ENCODE data around the gene LLCFC1. TPM values are rescaled to one million over a fixed set of nuclear protein-coding genes. Genes with fewer than 3 reads are reported as not detected.

Gene LLCFC1
- total RNA-seq, 2 experiments from 2014 or later: not detected

GRCh38 chr7:142906643-142907042, 32.6 kb upstream of the LLCFC1 start:
- Histone ChIP-seq H3K36me3 (ENCODE audit: insufficient read depth, low read length) (no peaks in the 10 kb centered on the region), H3K27ac (ENCODE audit: low read depth, low read length, poor library complexity, severe bottlenecking) (no peak overlapping the region), H3K79me2 (ENCODE audit: insufficient read depth, low read depth, low read length) (no peaks in the 10 kb centered on the region), H4K20me1 (ENCODE audit: insufficient read depth, low read length) (no peaks in the 10 kb centered on the region), H2AFZ (ENCODE audit: low read length) (no peak overlapping the region), H3K4me1 (ENCODE audit: insufficient read depth, low read length, poor library complexity, severe bottlenecking) (no peaks in the 10 kb centered on the region), H3K4me3 (ENCODE audit: low read depth, low read length, poor library complexity, severe bottlenecking) (no peak overlapping the region), H3K4me2 (ENCODE audit: low read length) (no peak overlapping the region), H3K9me2 (ENCODE audit: insufficient read depth, low read length) (no peaks in the 10 kb centered on the region), H3K9me3 (ENCODE audit: low read length) (peaks cover 12% of the 10 kb centered on the region; the same call in 1 of the 2 replicates)
- TF ChIP-seq, protein P1, sequence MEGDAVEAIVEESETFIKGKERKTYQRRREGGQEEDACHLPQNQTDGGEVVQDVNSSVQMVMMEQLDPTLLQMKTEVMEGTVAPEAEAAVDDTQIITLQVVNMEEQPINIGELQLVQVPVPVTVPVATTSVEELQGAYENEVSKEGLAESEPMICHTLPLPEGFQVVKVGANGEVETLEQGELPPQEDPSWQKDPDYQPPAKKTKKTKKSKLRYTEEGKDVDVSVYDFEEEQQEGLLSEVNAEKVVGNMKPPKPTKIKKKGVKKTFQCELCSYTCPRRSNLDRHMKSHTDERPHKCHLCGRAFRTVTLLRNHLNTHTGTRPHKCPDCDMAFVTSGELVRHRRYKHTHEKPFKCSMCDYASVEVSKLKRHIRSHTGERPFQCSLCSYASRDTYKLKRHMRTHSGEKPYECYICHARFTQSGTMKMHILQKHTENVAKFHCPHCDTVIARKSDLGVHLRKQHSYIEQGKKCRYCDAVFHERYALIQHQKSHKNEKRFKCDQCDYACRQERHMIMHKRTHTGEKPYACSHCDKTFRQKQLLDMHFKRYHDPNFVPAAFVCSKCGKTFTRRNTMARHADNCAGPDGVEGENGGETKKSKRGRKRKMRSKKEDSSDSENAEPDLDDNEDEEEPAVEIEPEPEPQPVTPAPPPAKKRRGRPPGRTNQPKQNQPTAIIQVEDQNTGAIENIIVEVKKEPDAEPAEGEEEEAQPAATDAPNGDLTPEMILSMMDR (conservative IDR thresholded peaks at IDR 0.05; ENCODE audit: low read length): no peak
- no peak for TF ChIP-seq EZH2phosphoT487 (IDR thresholded peaks at IDR 0.05; ENCODE audit: borderline replicate concordance, low read depth, low read length)
- no peak for DNase-seq (ENCODE audit: low spot score)
- CTCF ChIA-PET (ENCODE audit: unreplicated experiment): no interaction called here
- BruUV-seq (replicated peaks): no TSS peak
- POLR2A ChIA-PET: no interaction called here
- intact Hi-C loops (cut with micrococcal nuclease; ENCODE audit: unreplicated experiment): no loop called here

- H3K4me2 ChIP-seq (ENCODE audit: low read length): no peak overlapping the region
These were observed 31.0 kb upstream of the LLCFC1 start for GRCh38 chr7:142908290-142908689.

More at GRCh38 chr7:142908290-142908689, 31.0 kb upstream of the LLCFC1 start:
- BruUV-seq (replicated peaks): no TSS peak
- POLR2A ChIA-PET: no interaction called here
- DNase-seq (ENCODE audit: low spot score): no peak
- Histone ChIP-seq H3K79me2 (ENCODE audit: insufficient read depth, low read depth, low read length) (no peaks in the 10 kb centered on the region), H3K4me1 (ENCODE audit: insufficient read depth, low read length, poor library complexity, severe bottlenecking) (no peaks in the 10 kb centered on the region), H3K9me2 (ENCODE audit: insufficient read depth, low read length) (no peaks in the 10 kb centered on the region), H3K9me3 (ENCODE audit: low read length) (peaks cover 12% of the 10 kb centered on the region; the same call in 1 of the 2 replicates), H3K4me3 (ENCODE audit: low read depth, low read length, poor library complexity, severe bottlenecking) (no peak overlapping the region), H3K36me3 (ENCODE audit: insufficient read depth, low read length) (no peaks in the 10 kb centered on the region), H4K20me1 (ENCODE audit: insufficient read depth, low read length) (no peaks in the 10 kb centered on the region), H2AFZ (ENCODE audit: low read length) (no peak overlapping the region), H3K27ac (ENCODE audit: low read depth, low read length, poor library complexity, severe bottlenecking) (no peak overlapping the region)
- intact Hi-C loops (cut with micrococcal nuclease; ENCODE audit: unreplicated experiment): no loop called here
- CTCF ChIA-PET (ENCODE audit: unreplicated experiment): no interaction called here
- TF ChIP-seq, protein P1 (conservative IDR thresholded peaks at IDR 0.05; ENCODE audit: low read length): no peak
- TF ChIP-seq EZH2phosphoT487 (IDR thresholded peaks at IDR 0.05; ENCODE audit: borderline replicate concordance, low read depth, low read length): no peak

All from OCI-LY7 (cell line).